ENCODE measurements around the gene CENPO.

DNA sequence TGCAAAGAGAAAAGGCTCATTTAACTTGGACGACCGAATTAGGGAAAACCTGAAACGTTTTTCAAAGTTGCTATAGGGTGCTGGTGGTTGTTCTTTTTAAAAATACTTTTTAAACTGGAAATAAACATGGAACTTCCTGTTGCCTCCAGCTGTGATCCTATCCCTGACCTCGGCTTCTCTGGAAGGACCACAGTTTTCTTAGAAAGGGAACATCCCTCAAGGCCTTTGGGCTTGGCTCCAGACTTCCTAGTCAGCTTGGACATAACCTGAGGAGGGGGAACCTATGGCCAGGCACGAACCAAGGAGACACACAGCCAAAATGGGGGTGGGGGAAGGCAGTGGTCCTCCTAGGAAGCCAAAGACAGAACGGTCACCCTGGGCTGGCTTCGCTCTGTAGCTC is 57.7 kb downstream of the CENPO start:
- TF ChIP-seq, protein P1, sequence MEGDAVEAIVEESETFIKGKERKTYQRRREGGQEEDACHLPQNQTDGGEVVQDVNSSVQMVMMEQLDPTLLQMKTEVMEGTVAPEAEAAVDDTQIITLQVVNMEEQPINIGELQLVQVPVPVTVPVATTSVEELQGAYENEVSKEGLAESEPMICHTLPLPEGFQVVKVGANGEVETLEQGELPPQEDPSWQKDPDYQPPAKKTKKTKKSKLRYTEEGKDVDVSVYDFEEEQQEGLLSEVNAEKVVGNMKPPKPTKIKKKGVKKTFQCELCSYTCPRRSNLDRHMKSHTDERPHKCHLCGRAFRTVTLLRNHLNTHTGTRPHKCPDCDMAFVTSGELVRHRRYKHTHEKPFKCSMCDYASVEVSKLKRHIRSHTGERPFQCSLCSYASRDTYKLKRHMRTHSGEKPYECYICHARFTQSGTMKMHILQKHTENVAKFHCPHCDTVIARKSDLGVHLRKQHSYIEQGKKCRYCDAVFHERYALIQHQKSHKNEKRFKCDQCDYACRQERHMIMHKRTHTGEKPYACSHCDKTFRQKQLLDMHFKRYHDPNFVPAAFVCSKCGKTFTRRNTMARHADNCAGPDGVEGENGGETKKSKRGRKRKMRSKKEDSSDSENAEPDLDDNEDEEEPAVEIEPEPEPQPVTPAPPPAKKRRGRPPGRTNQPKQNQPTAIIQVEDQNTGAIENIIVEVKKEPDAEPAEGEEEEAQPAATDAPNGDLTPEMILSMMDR (conservative IDR thresholded peaks at IDR 0.05) = no peak
- TF ChIP-seq ZFX (IDR thresholded peaks at IDR 0.05) = no peak

Data from C4-2B (cell line).